Left lobe of liver (tissue), 2 donors: Measurements from ENCODE around the gene PUS10. TPM values are rescaled to one million over a fixed set of nuclear protein-coding genes. Genes with fewer than 3 reads are reported as not detected.
"Not testable (repeated sequence)": the region's sequence is repeated elsewhere in the genome, so short reads cannot be mapped to it uniquely, and the experiment has no call there.

Source experiments
- ATAC-seq: fragments of 200-7000 bp; cut with Tn5 transposase; one replicate; pipeline ENCODE4 v1.9.1; 2020; ENCODE audit warnings: mild to moderate bottlenecking, moderate library complexity
- DNase-seq: peaks from one replicate; pipeline ENCODE4 v3.0.0-alpha.2; 2020; ENCODE audit warnings: low spot score
- total RNA-seq: library from RNA; stranded (reverse); gene quantifications from one replicate; pipeline ENCODE4 v1.2.1, GENCODE V29; 2021
- donor health status: DM: no; HTN: no; CAD: no; lungs with moderate emphysema.
- donor health status: DM: no; HTN: yes; CAD: no.

The PUS10 gene
- total RNA-seq, 1 donor from 2014 or later, result 9.8 TPM

DNA sequence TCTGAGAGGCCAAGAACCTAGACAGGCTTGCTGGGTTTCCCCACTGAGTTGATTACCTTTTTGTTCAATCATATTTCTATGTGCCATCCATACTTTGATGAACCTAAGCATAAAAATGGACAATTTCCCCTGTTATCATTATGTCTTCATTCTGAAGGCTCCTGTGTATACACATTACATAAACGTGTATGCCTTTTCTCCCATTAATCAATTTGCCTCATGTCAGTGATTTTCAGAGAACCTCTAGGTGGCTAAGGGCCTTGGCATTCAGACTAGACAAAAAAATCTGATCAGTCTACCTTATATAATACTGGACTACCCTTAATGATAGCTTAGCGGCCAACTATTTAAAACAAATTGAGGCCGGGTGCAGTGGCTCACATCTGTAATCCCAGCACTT lies 4.7 kb downstream of the PUS10 start:
- no peak for ATAC-seq
- no peak for DNase-seq

DNA sequence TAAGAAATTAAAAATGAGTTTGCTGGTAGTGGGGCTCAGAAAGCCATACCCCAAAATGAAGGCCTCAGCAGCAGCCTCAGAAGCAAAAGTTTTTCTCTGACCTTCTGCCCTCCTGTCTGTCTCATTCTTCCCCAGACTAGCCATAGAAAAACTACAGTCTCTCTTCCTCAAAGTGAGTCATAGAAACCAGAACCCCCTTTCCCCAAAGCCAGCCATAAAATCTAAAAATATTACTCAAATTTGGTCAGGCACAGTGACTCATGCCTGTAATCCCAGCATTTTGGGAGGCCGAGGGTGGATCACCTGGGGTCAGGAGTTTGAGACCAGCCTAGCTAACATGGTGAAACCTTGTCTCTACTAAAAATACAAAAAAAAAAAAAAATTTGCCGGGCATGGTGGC lies 5.8 kb downstream of the PUS10 start:
- ATAC-seq, DNase-seq: not testable (repeated sequence)

DNA sequence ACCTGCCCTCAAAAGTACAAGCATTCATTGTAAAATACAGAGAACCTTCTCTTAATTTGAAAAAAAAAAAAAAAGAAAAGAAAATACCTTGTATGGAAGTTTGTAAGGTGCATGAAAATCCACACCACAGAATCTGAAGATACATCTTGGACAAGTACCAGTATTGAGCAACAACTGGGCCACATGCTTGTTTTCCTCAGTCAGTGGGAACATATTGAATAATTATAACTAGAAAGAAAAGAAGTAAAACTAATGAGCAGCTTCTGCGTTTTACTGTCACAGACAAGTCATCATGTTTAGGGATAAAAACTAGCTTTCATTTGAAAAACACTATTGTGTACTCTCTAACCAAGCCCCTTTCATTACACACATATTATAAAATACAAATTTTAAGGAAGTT lies 6.4 kb downstream of the PUS10 start:
- no peak for DNase-seq

DNA sequence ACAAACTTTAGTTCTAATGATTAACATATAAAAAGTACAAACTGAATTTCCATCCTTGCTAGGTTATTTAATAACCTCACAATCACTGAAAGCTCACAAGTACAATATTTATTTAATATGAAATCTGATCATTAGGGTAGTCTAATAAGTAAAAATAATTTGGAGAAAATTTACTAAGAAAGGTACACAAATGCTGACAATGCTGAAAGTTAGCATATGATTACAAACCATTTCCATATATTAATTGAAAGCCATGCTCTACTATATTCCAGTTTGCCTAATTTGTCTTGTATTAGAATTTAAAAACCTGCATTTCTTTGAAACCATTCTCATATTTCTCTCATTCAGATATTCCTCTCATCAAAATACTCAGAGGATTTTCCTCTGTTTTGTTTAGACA lies 8.7 kb downstream of the PUS10 start:
- no peak for DNase-seq
- ATAC-seq, result no peak

More for the DNA sequence above, 6.4 kb downstream of the PUS10 start:
- ATAC-seq, result peak; percentile 61

DNA sequence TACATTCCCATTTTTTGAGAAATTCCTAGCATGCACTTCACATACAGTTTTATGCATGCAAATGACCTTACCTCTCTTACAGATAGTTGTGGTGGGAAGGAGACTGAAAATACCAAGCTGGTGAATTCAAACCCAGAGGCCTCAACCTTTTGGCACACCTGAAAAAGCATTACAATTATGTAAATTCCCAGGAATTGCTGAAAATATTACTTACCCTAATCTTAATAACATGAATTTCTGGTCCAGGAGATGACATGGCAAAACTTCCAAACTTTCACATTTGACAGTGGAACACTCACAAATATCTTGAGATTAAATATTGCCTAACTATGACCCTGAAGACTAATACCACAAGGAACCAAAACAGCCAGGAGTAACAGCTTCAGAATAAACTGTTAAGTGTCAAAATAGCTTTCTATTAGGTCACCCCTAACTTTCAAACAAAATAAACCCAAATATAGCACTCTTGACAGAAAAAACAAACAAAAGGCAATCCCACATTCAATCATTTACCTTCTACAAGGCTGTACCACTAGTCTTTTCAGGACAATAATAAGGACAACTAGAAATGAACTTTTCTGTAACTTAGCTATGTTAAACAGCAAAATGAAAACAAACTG lies 11.5 kb downstream of the PUS10 start:
- DNase-seq, result no peak
- ATAC-seq, result no peak

DNA sequence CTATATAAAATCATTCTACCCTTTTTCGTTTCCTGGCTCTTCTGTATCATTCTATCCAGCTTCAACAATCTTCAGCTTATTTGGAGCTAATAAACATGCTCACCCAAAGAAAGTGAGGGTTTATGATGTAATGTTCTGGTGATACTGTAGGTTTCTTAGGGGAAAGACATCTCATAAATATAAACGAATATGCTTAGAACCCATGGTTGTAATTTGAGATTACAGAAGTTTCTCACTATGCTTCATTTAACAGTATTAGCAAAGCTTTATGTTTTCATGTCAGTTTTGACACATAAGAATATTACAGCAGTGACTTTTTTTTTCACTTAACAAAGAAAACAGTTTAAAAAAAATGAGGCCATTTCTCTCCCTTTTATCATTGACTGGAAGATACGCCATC lies 12.3 kb downstream of the PUS10 start:
- no peak for DNase-seq
- no peak for ATAC-seq

DNA sequence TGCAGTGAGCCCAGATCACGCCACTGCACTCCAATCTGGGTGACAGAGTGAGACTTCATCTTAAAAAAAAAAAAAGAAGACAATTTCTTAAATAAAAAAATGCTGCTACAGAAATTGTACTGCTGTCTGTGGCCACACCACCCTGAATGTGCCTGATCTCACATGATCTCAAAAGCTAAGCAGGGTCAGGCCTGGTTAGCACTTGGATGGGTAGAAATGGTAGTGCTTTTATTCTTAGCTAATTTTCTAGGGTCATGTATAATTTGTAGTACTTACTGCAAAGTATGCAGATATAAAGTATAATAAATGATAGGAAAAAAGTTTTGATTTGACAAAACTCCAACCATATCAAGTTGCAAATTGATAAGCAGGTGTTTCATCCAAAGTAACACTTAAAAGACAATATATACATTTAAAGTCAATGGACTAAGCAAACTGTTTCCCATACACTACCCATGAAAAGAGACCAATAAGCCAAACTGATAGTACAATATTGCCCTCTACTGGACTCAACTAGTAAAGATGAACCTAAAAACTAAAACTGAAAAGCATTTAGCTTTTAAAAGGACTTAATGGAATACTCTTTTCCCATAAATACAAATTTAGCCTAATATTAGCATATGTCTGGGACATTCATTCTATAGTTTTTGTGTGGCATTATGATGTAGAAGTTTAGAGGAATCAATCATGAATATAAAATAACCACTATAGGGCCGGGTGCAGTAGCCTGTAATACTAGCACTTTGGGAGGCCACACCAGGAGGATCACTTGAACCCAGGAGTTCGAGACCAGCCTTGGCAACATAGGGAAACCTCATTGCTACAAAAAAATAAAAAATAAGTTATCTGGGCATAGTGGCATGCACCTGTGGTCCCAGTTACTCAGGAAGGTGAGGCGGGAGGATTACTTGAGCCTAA lies 19.2 kb downstream of the PUS10 start:
- DNase-seq (no peak), ATAC-seq (peak; percentile 82)

DNA sequence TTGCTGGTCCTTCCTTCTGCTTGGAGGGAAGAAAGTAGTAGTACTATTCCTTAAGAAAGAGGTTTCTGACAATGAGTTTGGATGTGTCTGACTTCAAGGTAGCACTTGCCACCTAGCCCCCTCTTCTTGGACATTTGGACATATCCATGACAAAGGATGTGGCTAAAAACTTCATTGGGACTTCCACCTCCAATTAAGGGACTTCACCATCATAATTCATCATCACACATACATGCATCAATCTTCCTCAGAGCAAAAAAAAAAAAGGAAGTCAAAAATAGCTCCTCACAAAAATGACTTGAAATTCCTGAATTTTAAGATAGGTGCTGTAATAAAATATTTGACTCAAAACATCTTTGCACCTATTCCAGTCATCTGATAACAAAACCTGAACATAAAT lies 23.9 kb downstream of the PUS10 start:
- no peak for DNase-seq
- ATAC-seq, result no peak

DNA sequence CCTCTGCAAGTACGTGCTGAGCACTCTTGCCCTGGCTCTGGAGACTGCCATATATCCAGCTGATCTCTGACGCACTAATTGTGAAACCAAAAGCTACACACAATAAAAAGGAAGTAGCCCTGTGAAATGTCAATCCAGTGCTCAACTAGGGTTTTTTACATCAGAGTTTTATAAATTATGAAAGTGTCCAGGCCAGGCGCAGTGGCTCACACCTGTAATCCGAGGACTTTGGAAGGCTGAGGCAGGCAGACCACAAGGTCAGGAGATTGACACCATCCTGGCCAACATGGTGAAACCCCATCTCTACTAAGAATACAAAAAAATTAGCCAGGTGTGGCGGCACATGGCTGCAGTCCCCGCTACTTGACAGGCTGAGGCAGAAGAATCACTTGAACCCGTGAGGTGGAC lies 25.1 kb downstream of the PUS10 start:
- DNase-seq (no peak), ATAC-seq (peak; percentile 40)

DNA sequence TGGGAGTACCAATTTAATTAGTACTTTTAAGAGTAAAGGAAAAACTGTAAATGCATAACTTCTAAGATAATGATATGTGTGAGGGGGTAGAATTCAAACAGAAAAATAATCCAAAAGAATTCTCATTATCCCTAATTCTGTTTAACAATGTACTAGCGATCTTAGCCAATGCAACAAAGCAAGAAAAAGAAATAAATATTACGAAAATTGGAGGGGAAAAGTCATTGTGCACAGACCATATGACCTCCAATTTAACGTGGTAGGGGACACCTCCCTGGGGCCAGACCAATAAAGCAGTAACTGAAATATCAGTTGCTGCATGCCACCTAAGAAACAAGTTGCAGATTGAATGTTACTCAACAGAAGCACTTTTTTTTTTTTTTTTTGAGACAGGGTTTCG lies 26.4 kb downstream of the PUS10 start:
- ATAC-seq (no peak), DNase-seq (no peak)

DNA sequence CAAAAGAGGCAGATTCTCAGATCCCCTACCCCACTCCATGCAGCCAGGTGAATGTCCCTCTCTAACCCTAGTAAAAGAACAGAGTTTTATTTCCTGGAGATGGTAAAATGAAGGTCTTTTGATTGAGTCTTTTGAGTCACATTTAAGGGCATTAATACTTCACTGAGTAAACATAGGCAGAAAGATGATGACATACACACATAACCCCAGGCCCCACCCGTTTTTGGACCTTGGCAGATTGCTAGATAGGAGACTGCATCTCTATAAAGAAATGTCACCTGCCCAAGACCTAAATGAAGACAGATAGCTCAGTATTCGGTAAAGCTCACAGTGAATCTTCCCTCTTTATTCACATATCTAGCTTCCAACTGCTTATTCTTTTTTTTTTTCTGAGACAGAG lies 28.8 kb downstream of the PUS10 start:
- no peak for DNase-seq
- no peak for ATAC-seq

DNA sequence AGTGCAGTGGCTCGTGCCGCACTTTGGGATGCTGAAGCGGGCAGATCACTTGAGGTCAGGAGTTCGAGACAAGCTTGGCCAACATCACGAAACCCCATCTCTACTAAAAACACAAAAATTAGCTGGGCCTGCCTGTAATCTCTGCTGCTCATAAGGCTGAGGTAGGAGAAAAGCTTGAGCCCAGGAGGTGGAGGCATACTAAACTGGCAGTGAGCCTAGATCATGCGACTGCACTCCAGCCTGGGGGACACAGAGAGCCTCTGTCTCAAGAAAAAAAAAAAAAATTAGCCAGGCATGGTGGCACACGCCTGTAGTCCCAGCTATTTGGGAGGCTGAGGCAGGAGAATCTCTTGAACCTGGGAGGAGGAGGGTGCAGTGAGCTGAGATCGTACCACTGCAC lies 30.4 kb downstream of the PUS10 start:
- not testable (repeated sequence) for DNase-seq, ATAC-seq

DNA sequence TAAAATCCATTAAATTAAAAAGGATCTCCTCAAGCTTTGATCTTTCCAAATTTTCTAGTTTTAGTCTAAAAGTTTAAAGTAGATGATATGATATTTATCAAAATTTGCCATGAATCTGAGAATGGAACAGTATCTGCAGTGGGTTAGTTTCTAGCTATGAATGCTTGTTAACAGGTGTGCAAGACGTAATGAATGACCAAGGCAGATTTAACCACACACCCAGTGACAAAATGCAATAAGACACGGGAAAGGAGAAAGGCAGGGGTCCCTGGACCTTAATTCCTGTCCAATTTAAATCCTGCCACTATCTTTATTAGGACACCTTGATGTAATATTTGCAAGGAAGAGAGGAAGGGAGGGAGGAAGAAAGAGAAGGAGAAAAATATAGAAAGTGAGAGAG lies 31.0 kb downstream of the PUS10 start:
- ATAC-seq (no peak), DNase-seq (no peak)

DNA sequence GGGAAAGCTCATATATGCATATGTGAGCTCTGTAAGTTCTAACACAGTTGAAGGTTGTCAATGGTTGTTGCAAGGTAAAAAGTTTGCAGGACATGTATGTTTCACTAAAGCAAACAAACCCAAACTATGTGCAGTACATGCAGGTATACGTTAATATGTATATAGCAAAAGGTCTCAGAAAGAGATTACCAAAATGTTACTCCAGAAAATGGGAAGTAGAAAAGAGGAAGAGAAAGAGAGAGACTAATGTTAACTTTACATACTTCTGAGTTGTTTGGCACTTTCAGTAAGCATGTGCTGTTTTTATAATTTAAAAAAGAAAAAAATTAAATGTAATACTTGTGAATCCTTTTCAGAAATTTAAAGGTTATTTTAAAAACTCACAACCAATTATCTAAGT lies 33.3 kb downstream of the PUS10 start:
- no peak for DNase-seq
- no peak for ATAC-seq

DNA sequence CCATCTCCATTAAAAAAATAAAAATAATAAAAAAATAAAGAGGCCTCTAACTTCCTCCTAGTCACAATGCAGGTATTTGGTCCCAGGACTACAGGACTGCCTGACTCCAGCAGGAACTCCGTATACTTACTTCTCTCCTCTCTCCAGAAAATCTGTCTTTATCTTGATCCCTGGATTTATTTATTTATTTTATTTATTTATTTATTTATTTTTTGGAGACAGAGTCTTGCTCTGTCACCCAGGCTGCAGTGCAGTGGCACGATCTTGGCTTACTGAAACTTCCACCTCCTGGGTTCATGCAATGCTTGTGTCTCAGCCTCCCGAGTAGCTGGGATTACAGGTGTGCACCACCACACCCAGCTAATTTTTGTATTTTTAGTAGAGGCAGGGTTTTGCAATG lies 36.0 kb downstream of the PUS10 start:
- DNase-seq, ATAC-seq: not testable (repeated sequence)

DNA sequence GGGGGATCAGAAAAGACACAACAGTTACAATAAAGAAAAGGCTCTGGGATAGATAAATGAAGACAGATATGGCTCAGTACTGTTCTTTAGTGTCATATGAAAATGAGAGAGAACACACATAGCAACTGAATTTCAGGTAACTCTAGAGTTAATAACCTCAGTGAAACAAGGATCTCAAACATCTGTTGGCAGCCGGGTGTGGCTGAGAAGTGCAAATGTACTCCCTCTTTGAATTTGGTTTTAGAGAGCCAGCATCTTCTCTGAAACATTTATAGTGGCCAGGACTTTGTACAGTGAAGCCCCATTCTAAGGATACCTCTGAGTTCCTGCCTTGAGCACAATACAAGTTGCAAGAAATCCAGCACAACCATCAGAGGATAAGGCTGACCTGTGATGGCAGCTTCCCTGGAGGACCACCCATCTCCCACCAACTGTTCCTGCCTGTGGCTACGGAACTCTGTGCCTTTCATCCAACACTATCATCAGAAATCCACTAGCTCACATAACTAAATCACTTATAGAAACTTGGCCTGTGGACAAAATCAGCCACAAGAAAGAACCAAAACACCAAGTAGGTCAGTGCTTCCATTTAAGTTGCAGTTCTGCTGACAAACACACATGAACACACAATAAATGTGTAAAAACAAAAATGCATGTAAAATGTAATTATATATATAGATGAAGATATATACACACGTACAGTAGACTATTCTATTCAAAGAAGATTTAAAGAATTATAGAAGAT lies 37.8 kb downstream of the PUS10 start:
- DNase-seq, result no peak
- ATAC-seq, result no peak

DNA sequence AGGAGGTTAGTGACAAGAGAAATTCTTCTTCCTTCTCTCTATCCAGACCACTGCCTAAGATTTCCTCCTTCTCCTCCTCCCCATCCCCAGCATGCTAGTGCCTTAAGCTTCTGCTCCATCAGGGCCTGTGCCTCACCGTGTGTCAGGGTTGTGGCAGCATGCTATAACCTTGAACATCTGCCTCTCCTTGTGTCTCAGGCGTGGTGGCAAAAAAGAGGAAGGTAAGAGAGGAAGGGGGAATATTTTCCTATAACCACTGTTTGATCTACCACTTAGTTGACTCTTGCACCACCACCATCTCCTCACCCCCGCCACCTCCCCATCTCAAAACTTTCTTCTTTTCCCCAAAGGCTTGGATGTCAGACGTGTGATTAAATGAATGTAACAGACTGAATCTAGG lies 38.8 kb downstream of the PUS10 start:
- ATAC-seq (no peak), DNase-seq (no peak)

DNA sequence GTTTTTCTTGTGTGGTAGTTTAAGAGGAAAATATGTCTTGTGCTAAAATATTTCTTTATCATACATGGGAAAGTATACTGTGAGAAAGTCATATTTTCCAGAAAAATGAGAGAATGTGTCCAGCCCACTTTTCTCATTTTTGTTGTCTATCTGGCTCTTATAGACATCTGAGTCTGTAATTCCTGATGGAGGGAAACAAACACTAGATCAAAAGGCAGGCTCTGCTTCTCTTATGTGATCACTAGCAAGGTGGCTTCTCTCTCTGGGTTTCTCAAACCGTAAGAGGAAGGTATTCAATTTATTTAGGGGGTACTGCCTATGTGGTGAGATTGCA lies 40.5 kb downstream of the PUS10 start:
- no peak for ATAC-seq
- no peak for DNase-seq

DNA sequence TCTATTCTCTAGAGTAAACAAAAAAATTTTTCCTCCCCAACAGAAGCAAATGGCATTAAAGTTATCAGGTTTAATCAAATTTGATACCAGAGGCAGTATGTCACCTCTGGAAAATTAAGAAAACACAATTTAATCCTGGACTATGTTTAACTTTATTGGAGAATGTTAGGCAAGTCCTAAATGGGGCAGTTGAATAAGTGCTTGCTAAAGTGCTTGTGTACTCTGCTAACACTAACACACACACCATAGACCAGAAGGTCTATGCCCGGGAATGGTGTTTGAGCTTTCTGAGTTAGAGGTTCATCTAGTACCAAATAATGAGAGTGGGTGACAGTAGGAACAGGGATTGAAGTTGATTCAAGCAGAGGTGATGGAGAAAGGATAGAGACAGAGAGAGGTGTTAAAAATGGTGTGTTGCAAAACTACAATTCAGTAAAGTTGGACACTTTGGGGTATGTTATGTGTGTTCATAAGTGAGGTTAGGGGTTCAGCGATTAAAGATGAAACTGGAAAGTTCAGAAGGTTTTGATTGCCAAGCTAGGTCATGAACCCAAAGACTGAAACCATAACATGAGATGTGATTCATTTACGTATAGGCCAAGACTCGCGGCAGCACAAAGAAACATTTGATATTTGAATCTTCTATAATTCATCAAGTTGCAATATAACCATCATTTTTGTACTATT lies 41.0 kb downstream of the PUS10 start:
- DNase-seq, result no peak
- ATAC-seq, result peak; percentile 96

DNA sequence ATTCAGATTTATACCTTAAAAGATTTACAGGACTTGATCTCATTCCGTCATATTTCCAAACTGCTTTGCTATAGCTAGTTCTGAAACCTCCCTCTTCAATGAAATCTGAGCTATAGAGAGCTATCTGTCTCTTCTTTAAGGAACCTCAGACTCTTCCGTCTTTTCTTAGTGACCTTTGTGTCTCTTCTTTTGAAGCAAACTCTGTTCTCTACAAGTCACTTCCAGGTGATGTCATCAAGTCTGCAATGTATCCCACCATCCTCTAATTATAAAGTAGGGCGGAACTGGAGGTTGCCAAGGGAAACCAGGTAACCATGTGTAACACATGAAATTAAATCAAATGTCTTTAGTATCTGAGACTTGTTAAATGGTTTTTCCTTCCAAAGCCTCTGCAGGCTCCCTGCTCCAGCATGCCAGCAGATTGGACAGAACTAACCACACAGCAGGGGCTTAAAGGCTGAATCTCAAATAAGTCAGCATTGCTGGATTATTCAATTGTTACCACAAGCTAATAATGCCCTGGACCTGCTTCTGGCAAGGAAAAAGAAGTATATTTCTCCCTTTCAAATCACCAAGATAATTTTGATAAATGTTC lies 41.7 kb downstream of the PUS10 start:
- ATAC-seq (no peak), DNase-seq (no peak)

DNA sequence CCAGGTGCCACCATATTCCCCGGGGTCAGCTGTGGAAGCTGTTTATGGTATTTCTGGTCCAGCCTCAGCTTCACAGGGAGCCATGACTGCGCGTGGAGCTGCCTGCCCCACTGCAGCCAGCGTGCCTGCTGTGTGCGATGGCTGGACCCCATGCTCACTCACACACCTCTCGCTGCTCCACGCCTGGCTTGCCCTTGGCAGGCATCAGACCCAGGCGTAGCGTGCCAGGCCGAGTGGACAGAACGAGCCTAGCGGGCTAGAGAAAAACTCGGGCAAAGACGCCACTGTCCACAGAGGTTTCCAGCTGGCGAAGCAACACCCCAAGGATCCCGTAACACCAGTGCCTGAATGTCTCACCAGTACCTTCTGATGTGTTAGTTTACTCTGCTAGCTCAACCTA lies 43.4 kb downstream of the PUS10 start:
- ATAC-seq (no peak), DNase-seq (no peak)
